Body of pancreas (tissue), 4 donors: ENCODE measurements around the gene LMNA.

Source experiments
- CTCF ChIP-seq, 7 experiments: fragments of 450-650 bp in 4 of 7; fragments of 200-600 bp in 3 of 7; sonication (generic) in 3 of 7; IDR thresholded peaks; one replicate each; pipeline ENCODE4 v1.5.1; 2016 to 2019; ENCODE audit warnings: antibody characterized with exemption in 7 of 7
- POLR2A ChIP-seq, 3 donors: fragments of 450-650 bp; IDR thresholded peaks; one replicate each; pipeline ENCODE4 v1.6.1; 2016; ENCODE audit warnings: antibody characterized with exemption in 3 of 3, mild to moderate bottlenecking in 2 of 3

GRCh38 chr1:156122519-156123355 is 8.2 kb downstream of the LMNA start:
- no peak for TF ChIP-seq CTCF (IDR thresholded peaks at IDR 0.05)
- TF ChIP-seq POLR2A (IDR thresholded peaks at IDR 0.05): peak in 1 of 3 donors; percentile 45
